Measurements from ENCODE around the gene PTPRM. TPM values are rescaled to one million over a fixed set of nuclear protein-coding genes. Genes with fewer than 3 reads are reported as not detected.

The PTPRM gene
- total RNA-seq, 1 donor = 64.2 TPM

GRCh38 chr18:7666195-7666776 is 99.2 kb downstream of the PTPRM start:
- no peak for DNase-seq (ENCODE audit: low read depth)
- TF ChIP-seq, protein P1, sequence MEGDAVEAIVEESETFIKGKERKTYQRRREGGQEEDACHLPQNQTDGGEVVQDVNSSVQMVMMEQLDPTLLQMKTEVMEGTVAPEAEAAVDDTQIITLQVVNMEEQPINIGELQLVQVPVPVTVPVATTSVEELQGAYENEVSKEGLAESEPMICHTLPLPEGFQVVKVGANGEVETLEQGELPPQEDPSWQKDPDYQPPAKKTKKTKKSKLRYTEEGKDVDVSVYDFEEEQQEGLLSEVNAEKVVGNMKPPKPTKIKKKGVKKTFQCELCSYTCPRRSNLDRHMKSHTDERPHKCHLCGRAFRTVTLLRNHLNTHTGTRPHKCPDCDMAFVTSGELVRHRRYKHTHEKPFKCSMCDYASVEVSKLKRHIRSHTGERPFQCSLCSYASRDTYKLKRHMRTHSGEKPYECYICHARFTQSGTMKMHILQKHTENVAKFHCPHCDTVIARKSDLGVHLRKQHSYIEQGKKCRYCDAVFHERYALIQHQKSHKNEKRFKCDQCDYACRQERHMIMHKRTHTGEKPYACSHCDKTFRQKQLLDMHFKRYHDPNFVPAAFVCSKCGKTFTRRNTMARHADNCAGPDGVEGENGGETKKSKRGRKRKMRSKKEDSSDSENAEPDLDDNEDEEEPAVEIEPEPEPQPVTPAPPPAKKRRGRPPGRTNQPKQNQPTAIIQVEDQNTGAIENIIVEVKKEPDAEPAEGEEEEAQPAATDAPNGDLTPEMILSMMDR (IDR thresholded peaks at IDR 0.05; ENCODE audit: insufficient read depth, low read length) = no peak
- no peak overlapping the region for H3K4me3 ChIP-seq (ENCODE audit: low read depth, low read length)

DNA sequence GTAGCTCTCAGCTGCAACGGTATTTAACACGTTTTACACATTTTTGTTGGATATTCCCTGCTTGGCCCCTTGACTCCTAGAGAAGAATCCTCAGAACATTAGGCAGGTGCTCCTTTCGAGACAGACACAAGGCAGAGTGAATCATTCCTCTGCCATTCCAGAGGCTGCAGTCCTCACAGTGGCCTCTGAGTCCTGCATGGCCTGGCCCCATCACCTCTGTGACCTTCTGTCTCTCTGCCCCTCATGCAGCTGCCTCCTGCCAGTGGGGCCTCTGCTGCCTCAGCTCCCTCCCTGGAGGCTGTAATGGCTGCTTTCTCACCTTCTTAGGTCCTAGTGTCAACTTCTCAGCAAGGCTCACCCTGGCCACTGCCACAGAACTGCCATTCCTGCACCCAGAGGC is 101.3 kb downstream of the PTPRM start:
- TF ChIP-seq, protein P1 (IDR thresholded peaks at IDR 0.05; ENCODE audit: insufficient read depth, low read length) = no peak
- no peak for DNase-seq (ENCODE audit: low read depth)

DNA sequence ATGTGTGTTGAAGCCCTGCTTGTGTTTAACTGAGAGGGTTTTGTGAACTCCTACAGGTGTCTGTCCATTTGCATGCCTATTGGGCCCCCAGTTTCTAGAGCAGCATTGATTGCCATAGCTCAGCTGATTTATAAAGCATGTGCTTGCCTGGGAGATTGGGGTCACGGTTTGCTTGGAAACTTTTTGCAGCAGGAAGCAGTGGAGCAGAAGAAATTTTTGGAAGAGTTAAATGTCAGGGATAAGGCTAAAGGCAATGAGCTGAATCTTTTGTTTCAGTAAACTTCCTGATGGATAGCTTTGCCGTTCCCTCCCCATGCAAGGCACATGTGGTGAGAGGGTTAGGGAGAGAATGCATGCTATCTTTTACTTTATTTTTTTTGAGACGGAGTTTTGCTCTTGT is 102.2 kb downstream of the PTPRM start:
- TF ChIP-seq, protein P1 (IDR thresholded peaks at IDR 0.05; ENCODE audit: insufficient read depth, low read length) = no peak
- no peak overlapping the region for H3K4me3 ChIP-seq (ENCODE audit: low read depth, low read length)
- DNase-seq (ENCODE audit: low read depth) = no peak

More for the DNA sequence above, 101.3 kb downstream of the PTPRM start:
- H3K4me3 ChIP-seq (ENCODE audit: low read depth, low read length) = no peak overlapping the region

- no peak overlapping the region for H3K4me3 ChIP-seq (ENCODE audit: low read depth, low read length)
- TF ChIP-seq, protein P1 (IDR thresholded peaks at IDR 0.05; ENCODE audit: insufficient read depth, low read length) = no peak
- no peak for DNase-seq (ENCODE audit: low read depth)
Observed at GRCh38 chr18:7671105-7671504, 104.0 kb downstream of the PTPRM start.

- TF ChIP-seq, protein P1 (IDR thresholded peaks at IDR 0.05; ENCODE audit: insufficient read depth, low read length) = no peak
- DNase-seq (ENCODE audit: low read depth) = peak; percentile 9
- no peak overlapping the region for H3K4me3 ChIP-seq (ENCODE audit: low read depth, low read length)
Observed at GRCh38 chr18:7676253-7676873, 109.2 kb downstream of the PTPRM start.

DNA sequence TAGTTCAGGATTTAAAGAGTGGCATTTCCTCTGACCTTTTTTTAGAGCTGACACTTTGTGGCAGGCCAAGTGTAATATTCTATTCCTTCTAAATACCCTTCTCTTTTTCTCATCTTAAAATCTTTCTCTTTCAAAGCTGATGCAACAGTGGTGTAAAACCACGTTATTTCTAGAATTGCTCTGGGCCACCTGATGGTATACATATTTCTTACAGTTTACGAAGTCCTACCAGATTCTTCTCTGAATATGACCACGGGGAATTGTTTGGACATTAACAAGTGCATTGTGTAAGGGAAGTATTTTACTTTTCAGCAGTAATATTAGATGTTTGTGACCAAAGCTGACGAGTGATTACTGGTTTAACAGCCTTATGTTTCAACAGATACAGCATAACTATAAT is 109.9 kb downstream of the PTPRM start:
- peak; percentile 53 for DNase-seq (ENCODE audit: low read depth)
- no peak overlapping the region for H3K4me3 ChIP-seq (ENCODE audit: low read depth, low read length)
- TF ChIP-seq, protein P1 (IDR thresholded peaks at IDR 0.05; ENCODE audit: insufficient read depth, low read length) = no peak

All from fibroblast of the aortic adventitia (primary cell).